ENCODE measurements around the gene SNIP1. TPM values are rescaled to one million over a fixed set of nuclear protein-coding genes. Genes with fewer than 3 reads are reported as not detected.
"Not testable (repeated sequence)": the region's sequence is repeated elsewhere in the genome, so short reads cannot be mapped to it uniquely, and the experiment has no call there.

Gene SNIP1
- total RNA-seq, 2 experiments from 2014 or later = 57.9 to 64.7 TPM

GRCh38 chr1:37519613-37520012 lies 34.5 kb downstream of the SNIP1 start:
- Mint-ChIP-seq H3K4me3 (peak overlapping the region; percentile 89), H3K27ac (peak overlapping the region; percentile 71), H3K4me1 (ENCODE audit: low read depth) (peaks cover 24% of the 10 kb centered on the region), H3K36me3 (ENCODE audit: low read depth) (peaks cover 14% of the 10 kb centered on the region), H3K9me3 (no peaks in the 10 kb centered on the region), H3K27me3 (no peaks in the 10 kb centered on the region)
- intact Hi-C loops (cut with DNase I, micrococcal nuclease) = no loop called here
- Histone ChIP-seq H3K27me3 (ENCODE audit: control insufficient read depth in 1 of 2, insufficient read depth in 2 of 2, low read length in 2 of 2) (no peaks in the 10 kb centered on the region), H3K27ac (ENCODE audit: low read depth in 1 of 2, low read length in 2 of 2) (no peak overlapping the region), H3K36me3 (ENCODE audit: insufficient read depth, low read length) (no peaks in the 10 kb centered on the region), H3K4me1 (ENCODE audit: insufficient read depth, low read length) (peaks cover 8% of the 10 kb centered on the region), H3K4me3 (ENCODE audit: low read length) (peak overlapping the region; percentile 49), H3K9me3 (ENCODE audit: control insufficient read depth in 1 of 2, insufficient read depth in 1 of 2, low read length in 2 of 2) (peaks cover 0 to 4% of the 10 kb centered on the region in 2 experiments)
- ChIA-PET POLR2A (interaction anchor here (1.2 kb wide), 1 partner anchor 34 kb away, joined by 5 read pairs; the partner anchor contains the start of gene SNIP1), CTCF (no interaction called here)
- DNase-seq (peak in 3 of 14 experiments; percentile 15 to 23 (median 20)), ATAC-seq (ENCODE audit: poor library complexity) (no peak)
- no peak for TF ChIP-seq CTCF (IDR thresholded peaks at IDR 0.05)

DNA sequence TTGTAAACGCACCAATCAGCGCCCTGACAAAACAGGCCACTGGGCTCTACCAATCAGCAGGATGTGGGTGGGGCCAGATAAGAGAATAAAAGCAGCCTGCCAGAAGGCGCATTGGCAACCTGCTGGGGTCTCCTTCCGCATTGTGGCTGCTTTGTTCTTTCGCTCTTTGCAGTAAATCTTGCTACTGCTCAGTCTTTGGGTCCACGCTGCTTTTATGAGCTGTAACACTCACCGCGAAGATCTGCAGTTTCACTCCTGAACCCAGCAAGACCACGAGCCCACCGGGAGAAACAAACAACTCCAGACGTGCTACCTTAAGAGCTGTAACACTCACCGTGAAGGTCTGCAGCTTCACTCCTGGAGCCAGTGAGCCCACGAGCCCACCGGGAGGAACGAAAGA lies 35.2 kb downstream of the SNIP1 start:
- ATAC-seq (ENCODE audit: poor library complexity); H3K27me3 ChIP-seq (ENCODE audit: control insufficient read depth in 1 of 2, insufficient read depth in 2 of 2, low read length in 2 of 2); H3K36me3 ChIP-seq (ENCODE audit: insufficient read depth, low read length); H3K9me3 ChIP-seq (ENCODE audit: control insufficient read depth in 1 of 2, insufficient read depth in 1 of 2, low read length in 2 of 2); CTCF ChIA-PET; H3K27me3 Mint-ChIP-seq; H3K4me1 ChIP-seq (ENCODE audit: insufficient read depth, low read length); intact Hi-C loops (cut with DNase I, micrococcal nuclease); H3K27ac ChIP-seq (ENCODE audit: low read depth in 1 of 2, low read length in 2 of 2); H3K9me3 Mint-ChIP-seq: not testable (repeated sequence)
- H3K27ac Mint-ChIP-seq = peak overlapping the region; percentile 71
- POLR2A ChIA-PET = interaction anchor here (1.2 kb wide), 1 partner anchor 35 kb away, joined by 5 read pairs; the partner anchor contains the start of gene SNIP1
- H3K36me3 Mint-ChIP-seq (ENCODE audit: low read depth) = peaks cover 19% of the 10 kb centered on the region
- peaks cover 24% of the 10 kb centered on the region for H3K4me1 Mint-ChIP-seq (ENCODE audit: low read depth)
- peak overlapping the region; percentile 89 for H3K4me3 Mint-ChIP-seq
- DNase-seq = peak in 13 of 14 experiments; percentile 10 to 63 (median 37)
- peak overlapping the region; percentile 49 for H3K4me3 ChIP-seq (ENCODE audit: low read length)

- POLR2A ChIA-PET; intact Hi-C loops (cut with DNase I, micrococcal nuclease); H3K27ac ChIP-seq (ENCODE audit: low read depth in 1 of 2, low read length in 2 of 2); H3K9me3 ChIP-seq (ENCODE audit: control insufficient read depth in 1 of 2, insufficient read depth in 1 of 2, low read length in 2 of 2); DNase-seq; H3K27ac Mint-ChIP-seq; H3K4me3 Mint-ChIP-seq; H3K36me3 ChIP-seq (ENCODE audit: insufficient read depth, low read length); ATAC-seq (ENCODE audit: poor library complexity); CTCF ChIA-PET; H3K4me3 ChIP-seq (ENCODE audit: low read length); H3K9me3 Mint-ChIP-seq; H3K27me3 ChIP-seq (ENCODE audit: control insufficient read depth in 1 of 2, insufficient read depth in 2 of 2, low read length in 2 of 2); H3K27me3 Mint-ChIP-seq: not testable (repeated sequence)
- peaks cover 15% of the 10 kb centered on the region for H3K4me1 ChIP-seq (ENCODE audit: insufficient read depth, low read length)
- peaks cover 24% of the 10 kb centered on the region for H3K36me3 Mint-ChIP-seq (ENCODE audit: low read depth)
- H3K4me1 Mint-ChIP-seq (ENCODE audit: low read depth) = peaks cover 31% of the 10 kb centered on the region
Measured at GRCh38 chr1:37518241-37518640, 35.9 kb downstream of the SNIP1 start.

DNA sequence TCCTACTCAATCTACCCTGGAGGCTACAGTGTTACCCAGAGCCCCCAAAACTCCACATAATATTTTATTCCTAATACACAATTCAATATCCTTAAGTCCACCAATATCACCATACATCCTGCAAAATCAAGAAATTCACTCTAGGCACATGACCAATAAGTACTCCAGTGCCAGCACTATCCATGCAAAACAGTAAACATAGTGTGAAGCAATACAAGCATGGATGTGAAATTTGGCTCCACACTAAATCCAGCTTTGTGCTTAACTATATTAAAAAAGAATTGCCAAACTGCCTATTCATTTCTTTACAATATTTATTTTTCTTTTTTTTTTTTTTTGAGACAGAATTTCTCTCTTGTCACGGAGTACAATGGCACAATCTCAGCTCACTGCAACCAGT lies 36.5 kb downstream of the SNIP1 start:
- intact Hi-C loops (cut with DNase I, micrococcal nuclease) = no loop called here
- ChIA-PET CTCF (no interaction called here), POLR2A (no interaction called here)
- no peak overlapping the region for H3K27ac ChIP-seq (ENCODE audit: low read depth in 1 of 2, low read length in 2 of 2)
- peaks cover 0 to 2% of the 10 kb centered on the region in 2 experiments for H3K9me3 ChIP-seq (ENCODE audit: control insufficient read depth in 1 of 2, insufficient read depth in 1 of 2, low read length in 2 of 2)
- Mint-ChIP-seq H3K4me3 (peak overlapping the region; percentile 50), H3K36me3 (ENCODE audit: low read depth) (peaks cover 27% of the 10 kb centered on the region), H3K27me3 (no peaks in the 10 kb centered on the region), H3K9me3 (no peaks in the 10 kb centered on the region), H3K4me1 (ENCODE audit: low read depth) (peaks cover 35% of the 10 kb centered on the region), H3K27ac (no peak overlapping the region)
- H3K27me3 ChIP-seq (ENCODE audit: control insufficient read depth in 1 of 2, insufficient read depth in 2 of 2, low read length in 2 of 2) = no peaks in the 10 kb centered on the region
- peaks cover 20% of the 10 kb centered on the region for H3K4me1 ChIP-seq (ENCODE audit: insufficient read depth, low read length)
- no peaks in the 10 kb centered on the region for H3K36me3 ChIP-seq (ENCODE audit: insufficient read depth, low read length)
- TF ChIP-seq CTCF (IDR thresholded peaks at IDR 0.05) = no peak
- no peak overlapping the region for H3K4me3 ChIP-seq (ENCODE audit: low read length)
- ATAC-seq (ENCODE audit: poor library complexity) = no peak
- no peak for DNase-seq

Data from CD4-positive, alpha-beta T cell (primary cell).